GM12892 (cell line): Measurements from ENCODE around the gene DIABLO.

Source experiments
- POLR2A ChIP-seq: IDR thresholded peaks from 2 replicates; pipeline ENCODE4 v1.6.1; 2011; ENCODE audit warnings: low read depth, low read length, control low read depth
- TAF1 ChIP-seq: IDR thresholded peaks from 2 replicates; pipeline ENCODE4 v1.6.1; 2011; ENCODE audit warnings: low read depth, mild to moderate bottlenecking, control low read depth, low read length, borderline replicate concordance

GRCh38 chr12:122158700-122159285 lies 67.1 kb downstream of the DIABLO start:
- no peak for TF ChIP-seq POLR2A
- no peak for TF ChIP-seq TAF1
